GM21723 (cell line): ENCODE measurements around the gene IFNGR2.
"Not testable (repeated sequence)": the region's sequence is repeated elsewhere in the genome, so short reads cannot be mapped to it uniquely, and the experiment has no call there.

Experiments
- ATAC-seq: cut with Tn5 transposase; IDR thresholded peaks from one replicate; pipeline ENCODE4 v1.9.1; 2021; ENCODE audit warnings: mild to moderate bottlenecking, moderate library complexity; ENCODE audit not compliant: unreplicated experiment

Gene IFNGR2

DNA sequence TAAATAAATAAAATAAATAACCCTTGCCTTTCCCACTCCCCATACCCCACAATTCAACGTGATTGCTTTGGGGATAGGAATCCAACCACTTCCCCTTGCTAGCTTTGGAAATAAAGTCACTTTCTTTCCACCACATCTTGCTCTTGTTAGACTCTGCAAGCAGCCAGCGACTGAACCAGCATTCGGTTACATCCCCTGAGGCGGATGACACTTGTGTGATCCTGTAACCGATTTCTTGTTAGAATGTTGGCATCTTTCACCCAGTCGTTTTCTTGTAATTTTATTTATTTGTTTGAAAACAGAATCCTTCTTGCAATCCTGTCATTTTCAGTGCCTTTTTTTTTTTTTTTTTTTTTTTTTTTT, 1.6 kb upstream of the IFNGR2 start:
- ATAC-seq: no peak

DNA sequence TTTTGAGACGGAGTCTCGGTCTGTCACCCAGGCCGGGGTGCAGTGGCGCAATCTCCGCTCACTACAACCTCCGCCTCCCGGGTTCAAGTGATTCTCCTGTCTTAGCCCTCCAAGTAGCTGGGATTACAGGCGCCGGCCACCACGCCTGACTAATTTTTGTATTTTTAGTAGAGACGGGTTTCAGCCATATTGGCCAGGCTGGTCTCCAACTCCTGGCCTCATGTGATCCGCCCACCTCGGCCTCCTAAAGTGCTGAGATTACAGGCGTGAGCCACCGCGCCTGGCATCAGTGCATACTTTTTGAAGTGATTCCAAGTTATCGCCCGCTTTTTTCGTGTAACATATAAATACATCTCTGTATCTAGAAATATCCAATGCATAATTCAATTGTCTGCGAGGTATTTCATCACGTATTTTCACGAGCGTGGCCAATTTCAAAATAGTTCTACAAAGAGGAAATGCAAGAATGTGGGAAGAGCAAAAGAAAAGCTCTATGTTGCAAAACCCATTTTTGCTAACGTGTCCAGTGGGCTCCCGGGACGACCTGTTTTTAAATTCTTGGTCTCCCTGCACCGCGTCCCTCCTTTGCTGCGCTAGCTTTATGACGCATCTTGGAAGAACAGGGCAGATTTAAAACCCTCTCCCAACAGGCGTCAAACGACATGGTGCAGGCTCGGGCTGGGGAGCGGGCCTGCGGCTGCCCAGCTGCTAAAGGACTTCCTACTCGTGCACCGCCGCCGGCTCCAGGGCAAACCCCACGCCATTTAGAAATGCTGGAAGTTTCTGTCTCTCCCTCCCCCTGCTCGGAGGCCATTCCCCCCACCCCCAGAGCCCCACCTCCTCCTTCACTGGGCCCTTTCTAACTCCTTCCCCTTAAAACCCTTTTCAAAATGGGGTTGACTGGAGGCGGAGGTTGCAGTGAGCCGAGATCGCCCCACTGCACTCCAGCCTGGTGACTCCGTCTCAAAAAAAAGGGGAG, 923 bp upstream of the IFNGR2 start:
- no peak for ATAC-seq

DNA sequence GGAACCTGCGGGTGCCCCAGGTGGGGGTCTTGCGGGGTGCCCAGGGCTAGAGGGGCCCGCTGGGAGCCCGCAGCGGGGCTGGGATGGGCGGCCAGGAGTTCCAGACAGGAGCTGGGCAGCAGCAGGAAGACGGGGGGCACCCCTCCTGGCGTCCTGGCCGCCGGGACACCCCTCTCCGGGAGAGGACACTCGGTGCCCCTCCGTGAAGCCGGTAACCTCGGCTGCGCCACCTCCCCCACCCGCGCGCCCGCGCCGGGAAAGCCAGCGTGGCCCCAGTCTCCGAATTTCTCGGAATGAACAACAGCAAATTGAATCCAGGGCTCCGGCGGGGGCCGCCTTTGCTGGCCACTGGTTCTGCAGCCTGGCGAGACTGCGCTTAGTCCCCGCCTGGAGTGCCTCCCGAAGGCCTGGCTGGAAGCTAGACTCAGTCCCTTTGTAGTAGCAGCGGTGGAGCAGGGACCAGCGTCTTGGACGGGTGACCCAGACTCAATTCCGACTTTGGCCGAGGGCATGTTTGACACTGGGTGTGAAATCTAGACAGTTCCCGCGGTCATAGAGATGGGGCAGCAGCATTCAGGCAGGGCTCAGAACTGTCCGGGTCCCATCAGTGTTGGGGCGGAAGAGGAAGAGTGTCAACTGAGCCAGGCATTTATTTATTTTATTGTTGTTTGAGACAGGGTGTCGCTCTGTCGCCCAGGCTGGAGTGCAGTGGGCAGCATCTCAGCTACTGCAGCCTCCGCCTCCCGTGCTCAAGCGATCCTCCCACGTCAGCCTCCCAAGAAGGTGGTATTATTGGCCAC, 773 bp downstream of the IFNGR2 start:
- peak; percentile 35 for ATAC-seq

DNA sequence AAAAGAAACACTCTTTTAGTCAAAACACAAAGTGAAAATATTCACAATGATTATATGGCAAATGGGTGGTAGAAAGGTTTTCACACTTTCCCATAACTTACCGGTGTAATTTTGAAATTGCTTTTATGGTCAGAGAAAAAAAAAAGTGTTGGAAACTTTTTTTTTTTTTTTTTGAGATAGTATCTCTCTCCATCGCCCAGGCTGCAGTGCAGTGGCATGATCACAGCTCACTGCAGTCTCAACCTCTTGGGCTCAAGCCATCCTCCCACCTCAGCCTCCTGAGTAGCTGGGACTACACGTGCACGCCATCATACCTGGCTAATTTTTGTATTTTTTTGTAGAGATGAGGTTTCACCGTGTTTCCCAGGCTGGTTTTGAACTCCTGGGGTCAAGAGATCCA, 3.3 kb downstream of the IFNGR2 start:
- ATAC-seq: no peak

DNA sequence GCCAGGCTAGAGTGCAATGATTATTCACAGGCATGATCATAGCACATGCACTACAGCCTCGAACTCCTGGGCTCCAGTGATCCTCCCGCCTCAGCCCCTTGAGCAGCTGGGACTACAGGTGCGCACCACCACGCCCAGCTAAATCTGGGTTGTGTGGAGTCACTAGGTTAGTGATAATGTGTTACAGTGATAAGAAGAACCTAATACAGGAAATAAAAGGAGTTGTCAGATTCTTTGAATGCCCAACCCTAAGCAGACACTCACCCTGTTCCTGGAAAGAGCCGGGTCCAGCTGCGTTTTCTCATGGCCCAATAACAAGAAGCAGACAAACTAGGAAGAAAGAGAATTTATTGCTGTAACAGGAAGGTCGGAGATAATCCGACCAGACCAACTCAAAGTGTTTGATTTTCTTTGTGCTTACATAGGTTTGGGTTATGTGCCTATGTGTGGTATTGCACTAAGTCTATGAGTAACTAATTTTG, 8.8 kb downstream of the IFNGR2 start:
- ATAC-seq: no peak

DNA sequence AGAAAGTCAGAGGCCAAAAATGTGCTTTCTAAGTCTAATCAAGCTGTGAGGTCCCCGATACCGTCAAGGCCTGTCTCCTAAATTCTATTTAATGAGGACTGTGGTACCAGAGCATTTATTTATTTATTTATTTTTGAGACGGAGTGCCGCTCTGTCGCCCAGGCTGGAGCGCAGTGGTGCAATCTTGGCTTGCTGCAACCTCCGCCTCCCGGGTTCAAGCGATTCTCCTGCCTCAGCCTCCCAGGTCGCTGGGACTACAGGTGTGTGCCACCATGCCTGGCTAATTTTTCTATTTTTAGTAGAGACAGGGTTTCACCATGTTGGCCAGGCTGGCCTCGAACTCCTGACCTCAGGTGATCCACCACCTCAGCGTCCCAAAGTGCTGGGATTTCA, 9.2 kb downstream of the IFNGR2 start:
- not testable (repeated sequence) for ATAC-seq

DNA sequence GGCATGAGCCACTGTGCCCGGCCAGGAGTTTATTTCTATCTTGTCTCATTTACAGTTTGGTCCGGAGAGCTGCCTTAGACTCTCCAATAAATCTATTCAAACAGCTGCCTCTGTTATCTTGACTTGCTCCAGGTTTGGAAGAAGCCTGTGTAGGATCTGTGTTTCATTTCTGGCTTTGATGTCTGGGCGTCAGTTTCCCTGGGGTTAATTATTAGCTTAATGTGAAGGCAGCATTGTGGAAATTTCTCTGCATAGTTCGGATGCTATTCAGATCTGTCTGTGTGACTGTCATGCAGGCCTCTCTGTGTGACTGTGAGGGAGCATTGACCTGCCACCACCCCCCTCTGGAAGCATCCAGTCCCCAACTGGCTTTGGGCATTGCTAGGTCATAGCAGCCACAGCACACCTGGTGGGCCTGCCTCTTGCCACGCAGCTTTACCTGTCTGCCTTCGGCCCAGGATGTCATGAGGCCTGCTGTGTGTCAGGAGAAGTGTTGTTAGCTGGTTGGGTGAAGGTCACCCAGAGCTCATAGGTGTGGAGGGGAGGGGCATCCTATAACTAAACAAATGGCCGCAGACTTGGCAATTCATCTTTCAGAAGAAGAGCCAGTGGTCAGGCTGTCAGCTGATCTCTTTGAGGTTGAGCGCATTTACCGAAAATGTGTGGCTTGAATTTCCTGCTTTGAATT, 9.8 kb downstream of the IFNGR2 start:
- no peak for ATAC-seq

DNA sequence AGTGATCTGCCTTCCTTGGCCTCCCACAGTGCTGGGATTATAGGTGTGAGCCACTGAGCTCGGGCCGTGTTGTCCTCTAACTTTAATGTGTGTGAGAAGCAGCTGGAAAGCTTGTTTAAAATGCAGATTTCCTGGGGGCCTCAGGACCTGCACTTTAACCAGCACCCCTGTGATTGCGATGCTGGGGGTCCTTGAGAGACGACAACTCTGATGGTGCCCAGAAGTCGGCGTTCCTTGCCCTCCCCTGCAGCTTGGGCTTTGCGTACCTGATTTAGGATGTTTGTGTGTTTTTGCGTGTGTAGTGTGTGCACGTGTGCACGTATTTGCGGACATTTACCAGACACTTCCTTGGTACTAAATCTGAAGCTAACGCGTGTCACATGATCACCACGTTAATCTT, 10.9 kb downstream of the IFNGR2 start:
- ATAC-seq: no peak

DNA sequence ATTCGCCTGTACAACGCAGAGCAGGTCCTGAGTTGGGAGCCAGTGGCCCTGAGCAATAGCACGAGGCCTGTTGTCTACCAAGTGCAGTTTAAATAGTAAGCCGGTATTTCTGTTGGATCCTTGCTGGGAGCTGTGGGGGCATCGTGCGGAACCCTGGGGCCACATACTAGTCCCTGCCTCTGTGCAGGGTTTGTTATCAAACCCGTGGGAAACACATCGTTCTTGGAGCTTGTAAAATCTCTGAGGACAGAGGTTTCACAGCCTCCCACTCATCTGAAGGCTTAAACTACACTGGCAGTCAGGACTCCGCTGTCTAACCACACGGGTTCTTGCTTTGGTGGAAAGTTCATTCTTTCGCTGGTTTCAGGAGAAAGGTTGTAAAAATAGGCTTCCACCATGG, 11.7 kb downstream of the IFNGR2 start:
- ATAC-seq: no peak

DNA sequence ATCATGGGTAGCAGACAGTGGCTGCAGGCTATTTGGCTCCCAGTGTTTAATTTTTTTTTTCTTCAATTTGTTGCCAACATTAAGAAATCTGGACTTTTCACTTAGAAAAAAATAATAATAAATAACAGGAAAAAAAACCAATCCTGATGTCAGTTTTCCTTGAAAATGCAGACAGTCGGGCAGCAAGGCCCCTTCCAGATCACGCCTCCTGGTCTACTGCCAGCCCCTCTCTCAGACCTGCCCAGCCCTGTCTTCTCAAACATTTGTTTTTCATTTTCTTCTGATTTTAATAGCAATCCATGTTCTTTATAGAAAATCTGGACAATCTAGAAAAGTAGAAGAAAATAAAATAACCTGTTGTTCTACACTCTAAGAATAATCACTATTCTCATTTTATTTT, 15.5 kb downstream of the IFNGR2 start:
- no peak for ATAC-seq

DNA sequence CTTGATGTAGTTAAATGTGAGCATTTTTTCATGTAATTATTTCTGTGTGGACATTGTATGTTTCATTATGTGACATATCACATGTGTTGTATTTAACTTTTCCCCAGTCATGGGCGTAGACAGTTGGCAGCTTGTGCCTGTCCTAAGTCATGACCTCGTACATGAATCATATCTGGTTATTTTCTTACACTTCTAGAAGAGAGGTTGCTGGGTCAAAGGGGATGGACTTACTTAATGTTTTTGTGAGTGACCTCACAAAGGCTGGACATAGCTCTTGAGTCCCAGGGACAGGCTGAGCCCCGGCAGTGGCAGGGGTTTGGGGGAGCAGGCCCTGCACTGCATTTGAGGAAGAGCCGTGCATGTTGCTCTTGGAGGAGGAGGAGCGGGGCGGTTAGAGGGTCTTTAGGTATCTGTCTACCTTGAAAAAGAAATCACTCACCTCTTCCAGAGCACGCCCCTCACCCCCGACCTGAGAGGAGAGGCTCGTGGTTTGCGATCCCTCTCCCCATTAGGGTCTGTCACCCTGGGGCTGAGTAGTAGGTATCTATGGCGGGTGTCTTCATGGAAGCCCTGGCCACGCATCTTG, 16.4 kb downstream of the IFNGR2 start:
- ATAC-seq: no peak

DNA sequence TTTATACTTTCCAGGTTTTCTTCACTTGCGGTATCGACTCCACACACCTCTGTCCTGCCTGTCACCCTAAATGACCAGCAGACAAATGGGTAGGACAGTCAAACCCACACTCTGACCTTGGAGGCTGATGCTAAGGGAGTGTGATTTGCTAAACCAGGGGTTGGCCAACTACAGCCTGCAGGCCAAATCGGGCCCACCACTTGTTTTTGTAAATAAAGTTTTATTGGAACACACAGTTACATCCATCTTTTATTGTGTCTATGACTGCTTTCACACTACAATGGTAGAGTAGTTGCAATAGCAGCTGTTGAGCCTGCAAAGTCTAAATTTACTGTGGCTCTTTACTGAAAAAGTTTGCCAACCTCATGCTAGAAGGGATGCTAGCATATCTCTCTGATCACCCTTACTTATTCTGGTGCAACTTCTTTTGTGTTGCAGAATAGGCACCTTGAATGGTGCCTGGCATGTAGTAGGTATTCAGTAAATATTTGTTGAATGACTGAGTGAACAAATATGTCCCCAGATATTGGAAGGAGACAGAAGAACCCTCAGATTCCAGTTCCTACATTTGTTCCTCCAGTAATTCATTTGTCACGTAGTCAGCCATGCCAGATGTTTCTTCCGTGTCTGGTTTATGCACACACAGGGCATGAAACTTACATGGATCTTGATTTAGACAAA, 18.6 kb downstream of the IFNGR2 start:
- ATAC-seq: no peak

DNA sequence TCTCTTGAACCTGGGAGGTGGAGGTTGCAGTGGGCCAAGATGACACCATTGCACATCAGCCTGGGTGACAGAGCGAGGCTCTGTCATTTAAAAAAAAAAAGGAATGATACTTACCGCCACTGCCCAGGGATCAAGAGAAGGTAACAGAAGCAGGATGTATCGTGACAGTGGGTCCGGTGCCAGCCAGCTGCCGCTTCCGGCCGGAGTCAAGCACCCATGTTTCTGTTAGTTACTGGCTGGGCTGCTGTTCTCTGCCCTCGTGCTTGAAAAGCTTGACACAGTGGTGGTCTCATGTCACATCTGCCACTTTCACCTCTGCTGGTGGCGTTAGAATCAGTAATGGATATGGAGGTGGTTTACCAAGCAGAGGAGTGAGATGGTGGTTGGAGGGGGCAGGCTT, 21.0 kb downstream of the IFNGR2 start:
- no peak for ATAC-seq

DNA sequence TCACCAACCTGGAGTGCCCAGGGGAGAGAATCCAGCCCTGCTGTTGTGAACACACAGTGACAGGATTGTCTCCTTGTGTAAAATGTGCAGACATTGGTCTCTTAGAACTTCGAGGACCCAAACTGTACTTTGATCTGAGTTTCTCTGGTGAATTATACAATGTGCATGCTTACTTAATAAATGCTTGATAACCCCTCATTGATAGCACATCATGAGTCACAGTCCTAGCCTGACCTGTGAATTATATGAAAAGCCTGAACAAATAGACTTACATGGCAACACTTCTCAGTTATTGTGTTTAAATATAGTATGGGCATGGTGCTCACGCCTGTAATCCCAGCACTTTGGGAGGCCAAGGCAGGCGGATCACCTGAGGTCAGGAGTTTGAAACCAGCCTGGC, 22.6 kb downstream of the IFNGR2 start:
- no peak for ATAC-seq

DNA sequence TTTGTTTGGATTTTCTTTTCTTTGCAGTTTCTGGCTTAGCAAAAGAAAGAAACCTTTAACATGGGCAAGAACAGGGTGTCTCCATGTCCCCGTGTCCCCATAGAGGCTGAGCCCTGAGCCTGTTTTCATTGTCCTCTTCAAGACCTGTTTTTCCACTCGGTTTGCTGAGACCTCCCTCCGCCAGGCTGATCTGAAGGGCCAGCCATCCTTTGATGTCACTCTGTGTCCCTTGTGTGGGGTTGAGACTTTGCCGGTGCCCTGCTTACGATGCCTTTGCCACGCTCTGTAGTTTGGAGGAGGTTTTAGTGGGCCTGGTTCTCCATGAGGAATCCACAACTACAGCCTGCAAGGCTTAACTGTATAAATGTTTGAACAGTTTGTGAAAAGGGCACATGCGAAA, 23.8 kb downstream of the IFNGR2 start:
- ATAC-seq: no peak

DNA sequence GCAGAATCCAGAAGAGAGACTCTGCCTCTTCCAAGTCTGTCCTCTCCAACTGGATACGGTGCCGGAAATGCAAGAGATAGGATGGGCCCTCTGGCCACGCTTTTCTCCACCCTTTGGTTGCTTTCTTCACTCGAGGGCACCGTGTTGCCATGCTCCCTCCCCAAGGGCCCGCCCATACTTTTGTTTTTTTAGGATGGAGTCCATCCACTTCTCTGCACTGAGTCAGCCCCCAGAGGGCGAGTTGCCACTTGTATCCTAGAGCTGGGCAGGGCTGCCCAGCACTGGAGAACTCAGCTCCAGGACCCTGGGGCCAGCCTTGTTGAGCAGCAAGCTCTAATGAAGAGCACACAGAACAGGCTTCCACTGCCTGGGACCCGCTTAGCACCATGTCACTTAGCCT, 25.5 kb downstream of the IFNGR2 start:
- ATAC-seq: no peak

DNA sequence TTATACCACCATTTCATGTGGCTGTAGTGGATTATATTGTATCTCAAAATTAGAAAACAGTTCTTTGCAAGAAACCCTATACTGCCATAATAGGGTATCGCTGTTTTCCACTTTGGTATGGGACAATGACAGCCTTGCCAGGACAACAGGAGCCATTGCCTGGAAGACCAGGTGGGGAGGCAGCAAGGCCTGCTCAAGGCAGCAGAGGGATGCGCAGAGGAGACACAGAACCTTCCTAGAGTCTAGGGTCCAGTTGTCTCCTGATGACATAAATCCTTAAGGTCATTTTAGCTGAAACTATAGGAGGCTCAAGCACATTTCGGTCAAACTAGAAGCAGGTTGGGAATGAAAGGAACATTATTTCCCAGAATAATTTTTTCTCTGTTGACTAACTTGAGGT, 27.6 kb downstream of the IFNGR2 start:
- no peak for ATAC-seq

DNA sequence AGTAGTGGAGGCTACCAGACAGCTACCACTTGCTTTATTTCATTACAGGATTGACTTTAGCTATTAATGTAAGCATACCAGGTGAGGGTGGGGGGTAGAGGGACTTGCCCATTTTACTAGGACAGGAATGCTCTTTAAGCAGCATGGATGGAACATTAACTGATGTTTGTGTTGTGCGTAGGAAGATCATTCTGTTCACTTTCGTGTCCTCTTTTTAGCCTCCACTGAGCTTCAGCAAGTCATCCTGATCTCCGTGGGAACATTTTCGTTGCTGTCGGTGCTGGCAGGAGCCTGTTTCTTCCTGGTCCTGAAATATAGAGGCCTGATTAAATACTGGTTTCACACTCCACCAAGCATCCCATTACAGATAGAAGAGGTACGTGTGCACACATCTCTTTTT, 29.3 kb downstream of the IFNGR2 start:
- ATAC-seq: no peak

DNA sequence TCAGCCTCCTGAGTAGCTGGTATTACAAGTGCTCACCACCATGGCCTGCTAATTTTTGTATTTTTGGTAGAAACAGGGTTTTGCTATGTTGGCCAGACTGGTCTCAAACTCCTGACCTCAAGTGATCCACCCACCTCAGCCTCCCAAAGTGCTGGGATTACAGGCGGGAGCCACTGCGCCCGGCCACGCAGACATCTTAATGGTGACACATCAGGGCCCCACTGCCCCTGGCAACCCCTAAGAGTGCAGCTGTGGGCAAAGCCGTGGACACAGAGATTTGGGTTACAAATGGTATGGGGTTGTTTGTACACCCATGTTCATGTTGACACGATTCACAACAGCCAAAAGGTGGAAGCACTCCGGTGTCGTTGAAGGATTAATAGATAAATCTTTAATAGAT, 29.8 kb downstream of the IFNGR2 start:
- ATAC-seq: no peak

DNA sequence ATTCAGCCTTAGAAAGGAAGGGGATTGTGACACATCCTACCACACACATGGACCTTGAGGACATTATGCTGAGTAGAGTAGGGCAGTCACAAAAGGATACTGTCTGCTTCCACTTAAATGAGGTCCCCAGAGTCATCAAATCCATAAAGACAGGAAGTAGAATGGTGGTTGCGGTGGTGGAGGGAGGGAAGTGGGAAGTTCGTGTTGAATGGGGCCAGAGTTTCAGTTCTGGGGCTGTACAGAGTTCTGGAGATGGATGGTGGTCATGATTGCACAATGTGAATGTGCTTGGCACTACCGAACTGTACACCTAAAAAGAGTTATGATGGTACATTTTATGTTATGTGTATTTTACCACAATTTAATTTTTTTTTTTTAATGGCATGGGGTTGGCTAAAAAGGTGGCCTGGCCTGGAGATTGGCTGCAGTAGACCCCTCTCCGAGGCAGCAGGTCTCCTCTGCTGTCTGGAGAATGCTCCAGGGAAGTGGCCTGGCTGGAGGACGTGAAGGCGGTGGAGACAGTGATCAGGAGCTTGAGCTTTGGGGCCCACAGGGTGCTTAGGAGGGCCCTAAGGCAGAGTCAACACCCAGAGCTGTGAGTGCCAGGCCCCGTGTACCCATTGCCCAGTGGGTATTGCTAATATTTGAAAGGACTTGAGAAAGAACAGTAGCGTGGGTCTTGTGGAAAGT, 30.4 kb downstream of the IFNGR2 start:
- ATAC-seq: no peak
